SW 1271 (cell line): ENCODE measurements around the gene POLR3B.
A peak's percentile ranks its signal among the peaks of the same experiment; 100 is the strongest.
"Not testable (repeated sequence)": the region's sequence is repeated elsewhere in the genome, so short reads cannot be mapped to it uniquely, and the experiment has no call there.

ENCODE experiments used
- DNase-seq, 2 experiments: peaks; one replicate each; lab custom pipeline; 2025; lab: John Stamatoyannopoulos, UW

The POLR3B gene

DNA sequence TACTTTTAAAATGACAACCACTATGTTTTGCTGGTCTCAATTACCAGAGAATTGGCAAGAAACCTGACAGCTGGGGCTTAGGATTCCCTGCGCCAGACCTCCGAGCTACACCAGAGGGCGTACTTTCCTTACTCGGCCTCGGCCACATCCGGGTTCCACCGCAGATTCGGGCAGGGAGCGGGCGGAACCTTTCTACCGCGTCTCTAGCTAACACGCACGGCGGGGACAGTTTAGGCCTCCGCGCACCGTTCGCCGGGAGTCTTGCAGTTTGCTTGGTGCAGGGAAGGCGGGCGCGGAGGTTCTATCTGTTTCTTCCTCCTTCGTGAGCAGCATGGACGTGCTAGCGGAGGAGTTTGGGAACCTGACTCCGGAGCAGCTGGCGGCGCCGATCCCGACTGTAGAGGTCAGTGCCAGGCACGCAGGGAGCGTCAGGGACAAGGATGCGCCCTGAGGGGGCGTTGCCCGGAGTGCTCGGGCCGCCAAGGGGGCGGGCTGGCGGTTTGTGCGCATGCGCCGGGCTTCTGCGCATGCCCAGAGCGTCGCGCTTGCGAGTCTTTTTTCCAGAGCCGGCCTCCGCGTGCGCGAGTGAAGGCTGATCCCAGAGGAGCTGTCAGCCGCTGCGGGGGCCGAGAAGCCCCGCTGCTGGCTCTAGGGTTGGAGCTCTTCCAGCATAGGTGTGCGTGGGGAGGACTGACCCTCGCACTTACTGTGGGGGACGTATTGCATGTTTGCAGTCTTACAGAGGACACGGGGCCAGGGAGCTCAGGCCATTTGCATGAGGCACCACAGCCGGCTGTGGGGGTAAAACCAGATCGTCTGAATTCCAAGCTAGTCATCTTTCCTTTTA, at the start of gene POLR3B:
POLR3B (plus strand) TSS at position 200 of the 847 bp plus-strand sequence; CDS start at position 332, 132 bp downstream.
- peak; percentile 64 to 86 for DNase-seq

GRCh38 chr12:106308121-106308520, 49.4 kb upstream of the POLR3B start:
- DNase-seq: no peak

- DNase-seq: no peak
Measured at GRCh38 chr12:106308611-106309010, 48.9 kb upstream of the POLR3B start.

- no peak for DNase-seq
Measured at GRCh38 chr12:106309671-106310505, 47.7 kb upstream of the POLR3B start.

DNA sequence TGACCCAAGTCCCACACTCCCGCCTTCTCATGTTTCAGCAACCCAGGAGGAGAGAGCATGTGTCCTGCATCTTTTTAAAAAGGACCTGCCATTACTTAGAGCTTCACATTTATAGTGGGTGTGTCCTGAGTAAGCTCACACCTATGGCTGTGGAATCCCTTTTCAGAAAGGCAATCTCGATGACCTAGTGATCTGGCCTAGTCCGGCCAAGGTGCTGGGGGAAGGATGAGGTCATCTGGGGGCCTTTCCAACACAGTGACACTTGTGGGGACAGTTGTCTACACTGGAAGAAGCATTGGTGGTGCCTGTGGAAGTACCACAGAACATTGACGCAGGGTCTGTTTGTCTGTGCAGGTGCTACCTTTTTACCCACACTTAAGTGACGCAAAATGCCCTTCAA, 46.9 kb upstream of the POLR3B start:
- no peak for DNase-seq

GRCh38 chr12:106311139-106311538, 46.4 kb upstream of the POLR3B start:
- DNase-seq: no peak

DNA sequence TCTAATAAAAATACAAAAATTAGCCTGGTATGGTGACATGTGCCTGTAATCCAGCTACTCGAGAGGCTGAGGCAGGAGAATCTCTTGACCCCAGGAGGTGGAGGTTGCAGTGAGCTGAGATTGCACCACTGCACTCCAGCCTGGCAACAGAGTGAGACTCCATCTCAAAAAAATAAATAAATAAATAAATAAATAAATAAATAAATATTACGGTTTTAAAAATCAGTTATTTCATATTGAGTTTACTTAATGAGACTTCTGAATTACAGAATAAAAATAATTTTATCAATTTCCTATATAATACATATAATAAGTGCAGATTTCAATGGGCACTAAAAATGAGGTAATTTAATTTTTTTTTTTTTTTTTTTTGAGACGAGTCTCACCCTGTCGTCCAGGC, 44.1 kb upstream of the POLR3B start:
- DNase-seq: not testable (repeated sequence)

GRCh38 chr12:106315523-106315922, 42.0 kb upstream of the POLR3B start:
- no peak for DNase-seq

DNA sequence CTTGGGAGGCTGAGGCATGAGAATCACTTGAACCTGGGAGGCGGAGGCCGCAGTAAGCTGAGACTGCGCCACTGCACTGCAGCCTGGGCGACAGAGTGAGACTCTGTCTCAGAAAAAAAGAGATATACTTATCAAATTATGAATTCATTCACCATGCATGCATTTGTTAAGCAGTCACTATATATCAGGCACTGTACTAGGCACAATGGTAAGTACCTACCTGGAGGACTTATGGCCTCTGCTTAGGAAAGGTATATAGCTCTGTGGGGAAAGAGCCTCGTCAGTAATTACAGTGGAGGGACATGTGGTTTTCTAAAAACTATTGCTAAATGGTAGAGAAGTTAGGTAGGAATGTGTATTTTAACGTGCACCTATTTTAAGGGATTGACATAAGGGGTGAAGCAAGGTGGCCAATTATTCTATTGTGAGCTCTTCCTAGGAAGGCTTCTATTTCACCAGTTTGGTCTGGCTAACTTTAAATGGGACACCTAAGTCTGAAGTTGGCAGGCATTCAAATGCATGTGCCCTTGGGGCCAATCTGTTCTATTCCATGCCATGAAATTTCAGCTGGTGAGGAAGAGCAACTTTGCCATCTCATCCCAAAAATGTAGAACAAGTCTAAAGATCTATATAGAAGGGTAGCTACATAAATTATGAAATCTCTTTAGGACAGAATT, 40.0 kb upstream of the POLR3B start:
- DNase-seq: no peak

GRCh38 chr12:106321139-106321850, 36.3 kb upstream of the POLR3B start:
- DNase-seq: no peak

- DNase-seq: no peak
Measured at GRCh38 chr12:106323537-106323936, 34.0 kb upstream of the POLR3B start.

DNA sequence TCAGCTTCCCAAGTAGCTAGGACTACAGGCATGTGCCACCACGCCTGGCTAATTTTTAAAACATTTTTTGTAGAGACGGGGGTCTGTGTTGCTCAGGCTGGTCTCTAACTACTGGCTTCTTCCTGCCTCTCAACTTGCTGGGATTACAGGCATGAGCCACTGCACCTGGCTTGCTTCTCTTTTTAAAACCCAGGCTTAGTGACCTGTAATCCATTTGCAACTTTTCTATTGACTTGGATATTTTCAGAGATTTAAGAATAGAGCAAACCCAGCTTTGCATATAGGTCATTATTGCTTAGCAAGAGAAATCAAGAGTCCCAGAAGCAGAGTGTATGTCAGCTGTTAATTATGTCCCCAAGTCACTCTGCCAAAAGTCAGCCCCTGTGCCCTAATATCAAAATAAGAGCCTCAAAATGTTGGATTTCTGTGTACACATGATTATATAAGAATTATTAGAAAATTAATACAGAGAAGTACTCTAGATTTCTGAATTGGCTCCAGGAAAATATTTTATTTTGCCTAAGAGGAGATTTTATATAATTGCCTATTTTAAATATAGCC, 30.2 kb upstream of the POLR3B start:
- DNase-seq: no peak

GRCh38 chr12:106328735-106329134, 28.8 kb upstream of the POLR3B start:
- no peak for DNase-seq

GRCh38 chr12:106329231-106329982, 28.1 kb upstream of the POLR3B start:
- DNase-seq: no peak

- DNase-seq: no peak
Measured at GRCh38 chr12:106331599-106331998, 25.9 kb upstream of the POLR3B start.

DNA sequence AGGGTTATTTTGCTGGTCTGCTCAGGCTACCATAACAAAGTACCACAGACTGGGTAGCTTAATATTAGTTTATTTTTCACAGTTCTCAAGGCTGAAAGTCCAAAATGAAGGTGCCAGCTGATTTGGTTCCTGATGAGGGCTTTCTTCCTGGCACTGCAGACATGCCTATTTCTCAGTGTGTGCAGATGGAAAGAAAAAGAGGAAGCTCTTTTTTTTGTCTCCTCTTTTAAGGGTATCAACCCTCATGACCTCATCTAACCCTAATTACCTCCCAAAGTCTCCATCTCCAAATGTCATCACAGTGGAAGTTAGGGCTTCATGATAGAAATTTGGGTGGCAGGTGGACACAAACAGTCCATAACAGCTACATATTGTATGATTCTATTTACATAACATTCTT, 25.0 kb upstream of the POLR3B start:
- DNase-seq: no peak

DNA sequence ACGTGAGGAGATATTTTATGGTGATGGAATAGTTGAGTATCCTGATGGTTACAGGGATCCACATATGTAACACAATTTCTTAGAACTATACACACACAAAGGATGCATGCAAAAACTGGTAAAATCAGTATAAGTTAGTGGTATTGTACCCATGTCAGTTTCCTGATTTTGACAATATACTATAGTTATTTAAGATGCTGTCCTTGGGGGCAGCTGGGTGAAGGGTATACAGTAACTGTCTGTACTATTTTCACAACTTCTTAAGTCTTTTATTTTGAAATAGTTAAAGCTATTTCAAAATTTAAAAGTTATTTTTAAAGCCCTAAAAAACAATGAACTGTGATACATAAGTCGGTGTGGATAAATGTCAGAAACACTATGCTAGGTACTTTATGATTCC, 24.5 kb upstream of the POLR3B start:
- DNase-seq: no peak

DNA sequence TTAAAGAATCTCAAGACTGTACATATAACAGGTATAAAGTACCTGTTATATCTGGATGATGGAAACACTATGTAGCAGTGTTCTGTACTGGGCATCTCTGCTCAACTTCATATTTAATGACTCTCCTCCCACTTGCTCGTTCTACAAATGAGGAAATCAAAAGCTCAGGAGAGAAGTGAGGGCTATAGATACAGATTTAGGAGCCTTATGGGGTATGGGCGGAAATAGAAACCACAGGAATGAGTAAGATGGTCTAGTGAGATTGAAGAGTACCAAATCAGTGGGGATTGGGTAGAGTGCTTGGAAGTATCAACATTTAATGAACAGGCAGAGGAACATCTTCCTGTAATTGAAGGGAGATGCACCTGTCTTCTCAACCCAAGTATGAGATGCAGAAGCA, 23.8 kb upstream of the POLR3B start:
- no peak for DNase-seq

- no peak for DNase-seq
Measured at GRCh38 chr12:106341086-106341877, 16.3 kb upstream of the POLR3B start.
